NT2/D1 (cell line): ENCODE measurements around the gene PYDC2.

ENCODE experiments used
- SUZ12 ChIP-seq: IDR thresholded peaks from 2 replicates; pipeline ENCODE4 v1.6.1; 2011; ENCODE audit not compliant: insufficient read length, insufficient read depth; ENCODE audit errors: extremely low read depth
- YY1 ChIP-seq: IDR thresholded peaks from 2 replicates; pipeline ENCODE4 v1.6.1; 2011; ENCODE audit not compliant: insufficient read length, insufficient read depth
- ZNF274 ChIP-seq: IDR thresholded peaks from 2 replicates; pipeline ENCODE4 v1.6.1; 2011; ENCODE audit warnings: mild to moderate bottlenecking, low read depth, low read length

DNA sequence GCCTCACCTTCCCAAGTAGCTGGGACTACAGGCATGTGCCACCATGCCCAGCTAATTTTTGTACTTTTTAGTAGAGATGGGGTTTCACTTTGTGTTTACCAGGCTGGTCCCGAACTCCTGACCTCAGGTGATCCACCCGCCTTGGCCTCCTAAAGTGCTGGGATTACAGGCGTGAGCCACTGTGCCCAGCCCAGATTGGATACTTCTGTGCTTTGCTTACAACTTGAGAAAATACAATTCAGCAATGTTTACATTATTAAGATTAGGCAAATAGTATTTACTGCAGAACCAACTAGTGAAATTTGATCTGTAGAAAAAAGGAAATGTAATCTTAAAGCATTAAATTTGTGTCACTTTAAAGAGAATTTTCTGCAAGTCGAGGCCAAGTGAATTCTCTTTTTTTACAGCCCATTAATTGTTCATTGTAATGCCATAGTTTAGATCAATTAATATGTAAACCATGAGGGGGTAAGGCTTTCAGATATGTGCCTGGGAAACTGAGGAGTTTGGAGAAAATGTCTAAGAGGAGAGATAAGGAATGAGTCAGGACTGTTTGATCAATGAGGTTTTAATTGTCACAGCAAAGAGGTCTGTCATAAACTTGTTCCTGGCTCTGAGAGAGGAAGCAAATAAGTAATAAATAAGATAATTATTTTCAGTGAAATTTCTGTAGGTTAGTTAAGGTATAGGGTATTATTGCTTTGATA lies 15.3 kb downstream of the PYDC2 start:
- no peak for TF ChIP-seq SUZ12
- TF ChIP-seq ZNF274 = no peak
- TF ChIP-seq YY1 = no peak
